Stimulated activated CD8-positive, alpha-beta memory T cell treated with anti-CD3 and anti-CD28 coated beads, Interleukin-2, amount 100 ng/mL, for 48 hours (primary cell): ENCODE measurements around the gene ANAPC5.
"Not testable (repeated sequence)": the region's sequence is repeated elsewhere in the genome, so short reads cannot be mapped to it uniquely, and the experiment has no call there.

Experiments
- DNase-seq, 2 donors: peaks; one replicate each; pipeline ENCODE4 v3.0.0-alpha.2; 2020; ENCODE audit warnings: low read depth in 2 of 2

The ANAPC5 gene

GRCh38 chr12:121314431-121314830, 37.8 kb downstream of the ANAPC5 start:
- no peak for DNase-seq

DNA sequence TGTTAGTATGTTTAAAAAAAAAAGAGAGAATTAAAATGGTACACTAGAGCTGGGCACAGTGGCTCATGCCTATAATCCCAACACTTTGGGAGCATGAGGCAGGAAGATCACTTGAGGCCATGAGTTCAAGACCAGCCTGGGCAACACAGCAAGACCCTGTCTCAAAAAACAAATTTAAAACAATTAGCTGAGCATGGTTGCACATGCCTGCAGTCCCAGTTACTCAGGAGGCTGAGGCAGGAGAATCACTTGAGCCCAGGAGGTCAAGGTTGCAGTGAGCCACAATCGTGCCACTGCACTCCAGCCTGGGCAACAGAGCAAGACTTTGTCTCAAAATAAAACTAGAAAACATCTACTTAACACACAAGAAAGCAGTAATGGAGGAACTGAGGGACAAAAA, 42.0 kb downstream of the ANAPC5 start:
- DNase-seq: not testable (repeated sequence)

GRCh38 chr12:121307397-121307796, 44.8 kb downstream of the ANAPC5 start:
- not testable (repeated sequence) for DNase-seq

GRCh38 chr12:121304306-121304705, 47.9 kb downstream of the ANAPC5 start:
- no peak for DNase-seq

DNA sequence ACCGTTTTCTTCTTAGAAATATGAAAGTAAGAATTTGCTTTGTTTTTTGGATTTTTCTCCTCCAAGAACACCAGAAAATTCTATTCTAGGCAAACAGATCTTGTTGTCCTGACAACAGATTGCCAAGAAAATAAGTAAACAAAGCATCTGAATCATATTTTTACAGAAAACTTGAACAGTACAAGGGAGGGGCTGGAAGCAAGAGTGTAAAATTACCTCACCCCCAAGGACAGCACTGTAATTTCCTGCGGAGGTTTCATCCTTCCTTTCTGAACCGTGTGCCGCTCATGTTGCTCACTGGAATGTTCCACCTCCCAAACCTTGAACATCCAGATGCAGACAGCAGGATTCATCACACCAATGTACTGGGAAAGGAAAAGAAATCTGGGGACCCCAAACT, 50.3 kb downstream of the ANAPC5 start:
- DNase-seq: no peak

DNA sequence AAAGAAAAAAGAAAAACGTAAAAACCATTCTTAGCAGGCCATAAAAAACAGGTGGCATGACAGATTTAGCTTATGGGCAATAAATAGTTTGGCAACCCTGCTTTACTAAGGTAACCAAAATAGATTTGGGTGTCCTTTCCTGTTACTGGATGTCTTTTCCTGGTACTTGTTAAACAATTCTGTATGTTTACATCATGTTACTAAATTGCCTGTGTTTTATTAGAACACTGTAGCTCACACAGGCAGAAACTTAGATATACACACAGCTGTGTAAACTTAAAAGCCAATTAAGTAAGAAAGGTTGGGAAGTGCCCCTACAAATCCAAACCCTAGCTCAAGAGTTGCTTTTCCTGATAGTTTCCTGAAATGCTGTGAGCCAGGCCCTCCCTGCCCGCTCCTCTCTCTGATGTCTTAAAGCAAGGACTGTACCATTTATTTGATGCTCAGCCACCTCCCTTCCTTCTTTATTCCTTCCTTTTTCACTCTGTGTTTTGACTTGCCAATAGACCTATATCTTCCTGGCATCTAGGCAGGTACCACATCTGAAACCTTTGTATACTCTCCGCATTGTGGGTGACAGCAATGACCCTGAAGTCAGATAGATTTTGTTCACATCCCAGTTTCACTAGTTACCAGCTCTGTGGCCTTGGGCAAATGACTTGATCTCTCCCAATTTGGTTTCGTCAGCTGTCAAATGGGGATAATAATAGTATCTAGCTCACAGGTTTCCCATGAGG, 52.0 kb downstream of the ANAPC5 start:
- DNase-seq: no peak

DNA sequence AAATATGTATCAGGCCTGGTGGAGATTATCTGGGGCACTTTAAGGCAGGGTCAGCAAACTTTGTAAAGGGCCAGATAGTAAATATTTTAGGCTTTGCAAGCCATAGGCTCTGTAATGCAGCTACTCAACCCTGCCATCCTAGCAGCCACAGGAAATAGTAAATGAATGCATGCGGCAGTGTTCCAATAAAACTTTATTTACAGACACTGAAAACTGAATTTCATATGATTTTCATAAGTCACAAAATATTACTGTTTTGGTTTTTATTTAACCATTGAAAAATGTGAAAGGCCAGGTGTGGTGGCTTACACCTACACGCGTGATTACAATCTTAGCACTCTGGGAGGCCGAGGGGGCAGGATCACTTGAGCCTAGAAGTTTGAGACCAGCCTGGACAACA, 52.5 kb downstream of the ANAPC5 start:
- no peak for DNase-seq

DNA sequence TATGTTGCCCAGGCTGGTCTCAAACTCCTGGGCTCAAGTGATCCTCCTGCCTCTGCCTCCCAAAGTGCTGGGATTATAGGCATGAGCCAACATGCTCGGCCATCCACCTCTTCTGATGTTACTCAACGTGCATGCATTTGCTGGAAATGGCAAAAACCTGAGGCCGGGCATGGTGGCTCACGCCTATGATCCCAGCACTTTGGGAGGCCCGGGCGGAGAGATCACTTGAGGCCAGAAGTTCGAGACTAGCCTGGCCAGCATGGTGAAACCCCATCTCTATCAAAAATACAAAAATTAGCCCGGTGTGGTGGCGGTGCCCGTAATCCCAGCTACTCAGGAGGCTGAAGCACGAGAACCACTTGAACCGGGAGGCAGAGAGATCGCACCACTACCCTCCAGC, 53.8 kb downstream of the ANAPC5 start:
- DNase-seq: not testable (repeated sequence)

- DNase-seq: peak; percentile 34 to 49
These were observed 54.7 kb downstream of the ANAPC5 start for GRCh38 chr12:121297435-121297991.

- peak; percentile 77 to 86 for DNase-seq
These were observed 55.4 kb downstream of the ANAPC5 start, which contains the start of gene CAMKK2 for GRCh38 chr12:121296618-121297434. TSS of gene CAMKK2 (minus strand) at chr12:121296709. CDS start at chr12:121274526, 22,183 bp downstream.

GRCh38 chr12:121295746-121296617, 56.2 kb downstream of the ANAPC5 start:
- DNase-seq: peak in 1 of 2 donors; percentile 20

GRCh38 chr12:121295116-121295745, 57.0 kb downstream of the ANAPC5 start:
- no peak for DNase-seq

DNA sequence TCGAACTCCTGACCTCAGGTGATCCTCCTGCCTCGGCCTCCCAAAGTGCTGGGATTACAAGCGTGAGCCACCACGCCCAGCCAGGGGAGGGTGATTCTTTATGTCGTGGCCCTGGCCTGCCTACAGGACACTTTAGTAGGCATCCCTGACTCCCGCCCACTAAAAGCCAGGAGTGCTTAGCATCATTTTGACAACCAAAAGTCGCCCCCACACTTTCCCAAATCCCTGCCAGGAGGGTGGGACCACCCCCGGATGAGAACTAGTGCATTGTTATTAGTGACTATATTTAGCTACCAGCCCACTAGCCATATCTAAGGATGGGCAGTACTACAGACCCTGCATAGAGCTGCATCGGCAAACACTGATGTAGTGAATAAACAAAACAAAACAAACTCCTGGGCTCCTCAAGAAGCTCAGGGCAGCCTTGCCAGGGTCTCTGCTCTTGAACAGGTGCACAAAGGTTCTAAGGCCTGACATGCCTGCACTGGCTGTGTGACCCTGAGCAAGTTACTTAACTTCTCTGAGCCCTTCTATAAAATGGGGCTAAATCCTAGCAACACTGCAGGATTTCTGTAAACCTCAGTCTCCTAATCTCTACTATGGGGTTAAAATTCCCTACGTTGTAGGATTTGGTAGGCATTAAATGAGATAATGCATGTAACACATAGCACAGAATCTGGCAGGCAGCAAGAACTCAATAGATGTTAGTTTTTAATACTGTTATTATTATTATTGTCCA, 57.9 kb downstream of the ANAPC5 start:
- DNase-seq: no peak

DNA sequence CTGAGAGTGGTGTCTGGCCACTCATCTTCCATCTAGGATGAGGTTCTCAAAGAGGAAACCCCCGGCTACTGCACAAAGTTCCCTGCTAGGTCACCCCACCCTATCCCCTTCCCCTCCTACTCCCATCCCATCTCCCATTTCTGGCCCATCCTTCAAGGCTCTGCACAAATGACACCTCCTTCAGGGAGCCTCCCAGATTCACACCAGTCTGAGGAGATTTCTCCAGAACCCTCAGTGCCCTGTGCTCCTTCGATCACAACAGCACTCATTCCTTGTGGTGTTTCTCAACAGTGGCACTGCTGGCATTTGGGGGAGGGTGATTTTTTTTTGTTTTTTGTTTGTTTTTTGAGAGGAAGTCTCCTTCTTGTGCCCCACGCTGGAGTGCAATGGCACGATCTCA, 58.6 kb downstream of the ANAPC5 start:
- no peak for DNase-seq

- DNase-seq: no peak
These were observed 61.8 kb downstream of the ANAPC5 start for GRCh38 chr12:121290410-121290809.

- no peak for DNase-seq
These were observed 62.2 kb downstream of the ANAPC5 start for GRCh38 chr12:121289962-121290361.

- DNase-seq: no peak
These were observed 63.2 kb downstream of the ANAPC5 start for GRCh38 chr12:121288986-121289385.

DNA sequence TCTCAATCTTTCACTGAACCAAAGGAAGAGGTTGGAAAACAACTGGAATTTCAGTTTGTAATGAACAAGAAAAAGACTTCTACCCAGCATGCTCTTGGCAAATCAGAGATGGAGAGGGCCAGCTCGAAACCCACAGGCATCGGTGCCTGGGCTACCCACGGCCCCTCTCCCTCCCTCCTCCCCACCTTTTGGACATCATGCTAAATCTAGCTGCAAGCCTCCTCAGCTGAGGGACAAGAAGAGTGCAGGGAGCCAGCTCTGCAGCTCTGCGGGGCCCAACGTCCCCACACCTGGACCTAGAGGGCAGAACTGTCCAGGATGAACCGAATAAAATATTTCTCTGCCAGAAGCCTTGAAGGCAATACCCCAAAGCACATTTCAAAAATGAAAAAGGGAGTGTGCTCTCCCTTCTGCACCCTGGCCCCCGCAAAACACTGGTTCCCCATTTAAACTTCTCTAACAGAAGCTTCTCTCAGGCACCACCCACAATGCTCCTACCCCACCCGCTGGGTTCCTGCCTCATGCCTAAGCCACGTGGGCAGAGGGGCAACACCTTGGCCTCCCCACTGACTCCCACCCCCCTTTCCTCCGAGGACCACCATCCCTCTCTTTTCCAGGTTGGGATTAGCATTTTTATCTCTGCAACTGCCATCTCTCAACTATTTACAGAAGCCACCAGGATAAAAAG, 63.9 kb downstream of the ANAPC5 start:
- DNase-seq: no peak

DNA sequence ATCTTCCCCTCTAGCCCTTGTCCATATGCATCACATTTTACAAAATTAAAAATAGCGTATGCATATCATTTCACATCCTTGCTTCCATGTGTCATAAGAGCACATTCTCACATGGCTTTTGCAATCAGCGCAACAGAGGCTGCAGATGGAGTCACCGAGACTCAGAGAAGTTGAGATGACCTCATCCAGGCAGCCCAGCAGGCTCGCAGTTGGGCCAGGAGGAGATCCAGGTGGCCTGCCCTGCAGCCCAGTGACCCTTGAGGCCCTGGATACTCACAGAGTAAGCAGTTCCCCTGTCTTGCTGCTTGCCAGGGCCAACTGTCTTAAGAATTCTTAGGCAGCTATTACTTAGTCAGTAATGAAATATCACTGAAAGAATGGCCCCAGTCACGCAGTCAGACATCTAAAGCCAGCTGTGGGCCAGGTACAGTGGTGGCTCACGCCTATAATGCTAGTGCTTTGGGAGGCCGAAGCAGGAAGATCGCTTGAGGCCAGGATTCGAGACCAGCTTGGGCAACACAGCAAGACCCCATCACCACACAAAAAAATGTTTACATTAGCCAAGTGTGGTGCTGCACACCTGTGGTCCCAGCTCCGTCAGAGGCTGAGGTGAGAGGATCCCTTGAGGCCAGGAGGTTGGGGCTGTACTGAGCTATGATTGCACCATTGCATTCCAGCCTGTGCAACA, 64.8 kb downstream of the ANAPC5 start:
- DNase-seq: no peak
